Transverse colon (tissue), 4 donors: ENCODE measurements around the gene EGR1. TPM values are rescaled to one million over a fixed set of nuclear protein-coding genes. Genes with fewer than 3 reads are reported as not detected.

Experiments
- DNase-seq: peaks from one replicate; pipeline ENCODE4 v3.0.0-alpha.2; 2019
- H3K27ac ChIP-seq, 4 donors: fragments of 200-600 bp; sonication (generic); 2 replicates each; pipeline ENCODE4 v1.5.1; 2016 to 2018; ENCODE audit warnings: inconsistent platforms in 4 of 4
- H3K27me3 ChIP-seq: fragments of 200-600 bp; sonication (generic); 2 replicates; pipeline ENCODE4 v1.5.1; 2017; ENCODE audit warnings: inconsistent platforms
- H3K36me3 ChIP-seq, 4 donors: fragments of 200-600 bp; sonication (generic); 2 replicates each; pipeline ENCODE4 v1.5.1; 2017 to 2019; ENCODE audit warnings: inconsistent platforms in 4 of 4
- H3K4me1 ChIP-seq, 4 donors: fragments of 200-600 bp; sonication (generic); 2 replicates each; pipeline ENCODE4 v1.5.1; 2017 to 2020; ENCODE audit warnings: inconsistent platforms in 4 of 4
- H3K4me3 ChIP-seq, 4 donors: fragments of 200-600 bp; sonication (generic); 1 replicate in 1 of 4; 2 replicates in 3 of 4; pipeline versions ENCODE4 v1.5.1 to v1.6.1; 2017 to 2019; ENCODE audit warnings: inconsistent platforms in 4 of 4
- H3K9me3 ChIP-seq, 2 donors: fragments of 200-600 bp; sonication (generic); 2 replicates each; pipeline ENCODE4 v1.5.1; 2017 to 2019; ENCODE audit warnings: inconsistent platforms in 2 of 2
- CTCF ChIP-seq, 5 experiments: fragments of 200-600 bp in 3 of 5; fragments of 450-650 bp in 2 of 5; sonication (generic) in 3 of 5; IDR thresholded peaks; 1 replicate in 2 of 5; 2 replicates in 3 of 5; pipeline ENCODE4 v1.5.1; 2016 to 2017; ENCODE audit warnings: antibody characterized with exemption in 5 of 5, inconsistent platforms in 3 of 5, mild to moderate bottlenecking in 2 of 5, moderate library complexity in 1 of 5
- EP300 ChIP-seq: sonication (generic); formaldehyde crosslinking; IDR thresholded peaks from one replicate; pipeline ENCODE4 v1.6.1; 2017; ENCODE audit warnings: antibody characterized with exemption, low read depth
- POLR2A ChIP-seq: fragments of 450-650 bp; IDR thresholded peaks from one replicate; pipeline ENCODE4 v1.6.1; 2016; ENCODE audit warnings: antibody characterized with exemption, mild to moderate bottlenecking, moderate library complexity
- POLR2AphosphoS5 ChIP-seq, 3 donors: sonication (generic); formaldehyde crosslinking; IDR thresholded peaks; one replicate each; pipeline ENCODE4 v1.6.1; 2016; ENCODE audit warnings: antibody characterized with exemption in 3 of 3
- WGBS, 2 donors: methylation state at CpG; one replicate each; pipeline ENCODE4 v1.1.5; 2018; ENCODE audit warnings: low coverage in 1 of 2; 5-methylcytosine and 5-hydroxymethylcytosine counted together
- in situ Hi-C, 4 donors: fragments of 200-750 bp; cut with MboI; loops; one replicate each; pipeline versions ENCODE4 v1.15.0 to v1.15.1; 2017; ENCODE audit warnings: low sequenced_read_pairs in 3 of 4, low pct_ligation_motif_present in 1 of 4, low pct_unique_long_range_greater_than_20kb in 1 of 4
- intact Hi-C: fragments of 100-400 bp; cut with DNase I; formaldehyde crosslinking; loops from one replicate; pipeline ENCODE4 v1.15.1; 2023; ENCODE audit warnings: low total_unique reads
- total RNA-seq, 4 donors: library from RNA; depleted of rRNA; stranded (reverse); fragments of >200 nt; gene quantifications; one replicate each; pipeline ENCODE4 v1.1.0, GENCODE V29; 2016

The EGR1 gene
- total RNA-seq, 4 donors from 2014 or later: 56.0 to 69.9 (median 65.0) TPM

- DNase-seq: no peak
- Histone ChIP-seq H3K27ac (no peak overlapping the region), H3K36me3 (peaks cover 0 to 4% (median 2%) of the 10 kb centered on the region in 4 donors), H3K9me3 (no peaks in the 10 kb centered on the region), H3K27me3 (peaks cover 13% of the 10 kb centered on the region), H3K4me3 (no peak overlapping the region), H3K4me1 (peaks cover 4 to 17% (median 14%) of the 10 kb centered on the region in 4 donors)
- intact Hi-C loops: no loop called here
- TF ChIP-seq CTCF (IDR thresholded peaks at IDR 0.05): no peak
- no peak for TF ChIP-seq POLR2A
- TF ChIP-seq POLR2AphosphoS5 (IDR thresholded peaks at IDR 0.05): no peak
- TF ChIP-seq EP300: no peak
- 94% methylated on average over 9 of the region's 9 CpGs; no CpG with 5 or more reads in 1 of the 2 donors for WGBS, 2 donors
- in situ Hi-C loops: no loop called here
Observed at GRCh38 chr5:138441221-138441620, 24.1 kb upstream of the EGR1 start.

GRCh38 chr5:138444078-138444773 lies 21.1 kb upstream of the EGR1 start:
- no peak overlapping the region for H3K4me3 ChIP-seq
- intact Hi-C loops: no loop called here
- no peaks in the 10 kb centered on the region for H3K9me3 ChIP-seq
- peaks cover 4 to 9% (median 7%) of the 10 kb centered on the region in 4 donors for H3K4me1 ChIP-seq
- 91 to 100% methylated on average over 2 to 13 of the region's 13 CpGs for WGBS, 2 donors
- no peaks in the 10 kb centered on the region for H3K36me3 ChIP-seq
- no peak for TF ChIP-seq POLR2AphosphoS5 (IDR thresholded peaks at IDR 0.05)
- no peak for TF ChIP-seq CTCF (IDR thresholded peaks at IDR 0.05)
- no peak for TF ChIP-seq EP300
- no peak for TF ChIP-seq POLR2A
- in situ Hi-C loops: no loop called here
- no peak for DNase-seq
- peaks cover 11% of the 10 kb centered on the region for H3K27me3 ChIP-seq
- no peak overlapping the region for H3K27ac ChIP-seq

GRCh38 chr5:138444774-138445546 lies 20.3 kb upstream of the EGR1 start:
- H3K36me3 ChIP-seq: no peaks in the 10 kb centered on the region
- no peak overlapping the region for H3K27ac ChIP-seq
- intact Hi-C loops (no loop called here), in situ Hi-C loops (loop anchor here in 2 of 4 donors (5.0 kb wide), 1 partner anchor 57 kb away; no protein-coding TSS in a partner anchor)
- WGBS, 2 donors: 82% methylated on average over 18 of the region's 22 CpGs; no CpG with 5 or more reads in 1 of the 2 donors
- peaks cover 4% of the 10 kb centered on the region for H3K27me3 ChIP-seq
- TF ChIP-seq EP300: no peak
- no peak for TF ChIP-seq POLR2AphosphoS5 (IDR thresholded peaks at IDR 0.05)
- TF ChIP-seq POLR2A: no peak
- TF ChIP-seq CTCF (IDR thresholded peaks at IDR 0.05): no peak
- H3K9me3 ChIP-seq: no peaks in the 10 kb centered on the region
- DNase-seq: no peak
- no peak overlapping the region for H3K4me3 ChIP-seq
- H3K4me1 ChIP-seq: peaks cover 0 to 7% (median 6%) of the 10 kb centered on the region in 4 donors

GRCh38 chr5:138445547-138446271 lies 19.6 kb upstream of the EGR1 start:
- in situ Hi-C loops: loop anchor here in 2 of 4 donors (5.0 kb wide), 1 partner anchor 57 kb away; no protein-coding TSS in a partner anchor
- no peaks in the 10 kb centered on the region for H3K27me3 ChIP-seq
- H3K9me3 ChIP-seq: no peaks in the 10 kb centered on the region
- peaks cover 0 to 10% (median 8%) of the 10 kb centered on the region in 4 donors for H3K4me1 ChIP-seq
- H3K27ac ChIP-seq: no peak overlapping the region
- 60% methylated on average over 15 of the region's 18 CpGs; no CpG with 5 or more reads in 1 of the 2 donors for WGBS, 2 donors
- no peak overlapping the region for H3K4me3 ChIP-seq
- H3K36me3 ChIP-seq: no peaks in the 10 kb centered on the region
- TF ChIP-seq POLR2AphosphoS5 (IDR thresholded peaks at IDR 0.05) (no peak), POLR2A (no peak), CTCF (IDR thresholded peaks at IDR 0.05) (no peak), EP300 (no peak)
- no peak for DNase-seq
- intact Hi-C loops: no loop called here
